ENCODE measurements around the gene PRDX5.

PRDX5 gene

DNA sequence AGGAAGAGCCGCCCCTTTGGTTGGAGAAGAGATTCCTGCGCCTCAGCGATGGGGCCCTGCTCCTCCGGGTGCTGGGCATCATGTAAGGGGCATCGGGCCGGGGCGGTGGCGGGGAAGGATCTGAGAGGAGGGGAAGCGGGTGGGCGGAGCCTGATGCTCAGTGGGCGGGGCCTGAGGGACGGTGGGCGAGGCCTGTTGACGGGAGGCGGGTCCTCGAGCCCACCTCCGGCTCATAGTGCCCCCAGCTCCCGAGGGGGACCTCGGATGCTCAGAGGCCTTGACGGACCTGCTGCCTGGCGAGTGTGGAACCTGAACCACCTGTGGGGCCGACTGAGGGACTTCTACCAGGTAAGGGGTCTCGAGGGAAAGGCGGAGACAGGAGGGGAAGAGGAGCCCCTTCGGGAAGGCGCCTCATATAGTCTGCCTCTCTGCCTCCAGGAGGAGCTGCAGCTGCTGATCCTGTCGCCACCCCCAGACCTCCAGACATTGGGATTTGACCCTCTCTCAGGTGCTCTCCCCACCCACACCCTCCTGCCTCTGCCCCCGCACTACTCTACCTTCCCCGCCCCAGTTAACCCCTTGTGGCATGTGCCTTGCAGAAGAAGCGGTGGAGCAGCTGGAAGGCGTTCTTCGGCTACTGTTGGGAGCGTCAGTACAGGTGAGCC lies 22.9 kb downstream of the PRDX5 start:
- CTCF ChIA-PET: interaction anchor here (0.8 to 10.9 kb wide), 9 partner anchors 9 to 136 kb away, joined by 3 to 154 read pairs (median 3); partner anchors contain the start of genes ESRRA, PLCB3, PRDX5 and RPS6KA4
- H3K9me3 ChIP-seq (ENCODE audit: control extremely low read depth in 1 of 5, control insufficient read depth in 4 of 5, insufficient read depth in 2 of 5, low read depth in 1 of 5, low read length in 4 of 5): no peaks in the 10 kb centered on the region
- peaks cover 5 to 51% (median 34%) of the 10 kb centered on the region in 4 experiments for H3K4me1 ChIP-seq (ENCODE audit: control extremely low read depth in 1 of 4, control insufficient read depth in 4 of 4, insufficient read depth in 4 of 4, low read length in 3 of 4)
- 20% methylated on average over 24 of the region's 33 CpGs for WGBS (ENCODE audit: insufficient coverage)
- peak overlapping the region; percentile 32 to 74 (median 57) for H3K4me3 ChIP-seq (ENCODE audit: control insufficient read depth in 1 of 7, extremely low read depth in 1 of 7, insufficient read depth in 4 of 7, low read depth in 2 of 7, low read length in 6 of 7)
- H3K27ac ChIP-seq (ENCODE audit: insufficient read depth in 1 of 2, low read depth in 1 of 2, low read length in 2 of 2, poor library complexity in 1 of 2, severe bottlenecking in 2 of 2): peak overlapping the region in 1 of 2 experiments; percentile 79
- POLR2A ChIA-PET: interaction anchor here (1.6 to 2.0 kb wide), 2 partner anchors 23 to 37 kb away, joined by 5 to 10 read pairs; partner anchors contain the start of genes PRDX5 and TRMT112
- peak in 2 of 3 donors; percentile 65 to 73 for DNase-seq
- H3K27me3 ChIP-seq (replicated peaks in 2 of 5; ENCODE audit: control insufficient read depth in 4 of 5, insufficient read depth in 5 of 5, low read length in 4 of 5): no peaks in the 10 kb centered on the region
- peaks cover 0 to 11% (median 4%) of the 10 kb centered on the region in 4 experiments for H3K36me3 ChIP-seq (ENCODE audit: control insufficient read depth in 4 of 4, insufficient read depth in 4 of 4, low read length in 3 of 4)

GRCh38 chr11:64341429-64341828 lies 23.5 kb downstream of the PRDX5 start:
- ChIA-PET POLR2A (interaction anchor here (1.6 to 2.0 kb wide), 2 partner anchors 24 to 37 kb away, joined by 5 to 10 read pairs; partner anchors contain the start of genes PRDX5 and TRMT112), CTCF (interaction anchor here (0.8 to 10.9 kb wide), 11 partner anchors 9 to 137 kb away, joined by 3 to 154 read pairs (median 3); partner anchors contain the start of genes ESRRA, PLCB3, PRDX5 and RPS6KA4)
- no peak for DNase-seq
- H3K9me3 ChIP-seq (ENCODE audit: control extremely low read depth in 1 of 5, control insufficient read depth in 4 of 5, insufficient read depth in 2 of 5, low read depth in 1 of 5, low read length in 4 of 5): no peaks in the 10 kb centered on the region
- peak overlapping the region in 3 of 7 experiments; percentile 57 to 74 (median 62) for H3K4me3 ChIP-seq (ENCODE audit: control insufficient read depth in 1 of 7, extremely low read depth in 1 of 7, insufficient read depth in 4 of 7, low read depth in 2 of 7, low read length in 6 of 7)
- peaks cover 0 to 11% (median 4%) of the 10 kb centered on the region in 4 experiments for H3K36me3 ChIP-seq (ENCODE audit: control insufficient read depth in 4 of 4, insufficient read depth in 4 of 4, low read length in 3 of 4)
- peaks cover 5 to 48% (median 34%) of the 10 kb centered on the region in 4 experiments for H3K4me1 ChIP-seq (ENCODE audit: control extremely low read depth in 1 of 4, control insufficient read depth in 4 of 4, insufficient read depth in 4 of 4, low read length in 3 of 4)
- H3K27me3 ChIP-seq (replicated peaks in 2 of 5; ENCODE audit: control insufficient read depth in 4 of 5, insufficient read depth in 5 of 5, low read length in 4 of 5): no peaks in the 10 kb centered on the region
- H3K27ac ChIP-seq (ENCODE audit: insufficient read depth in 1 of 2, low read depth in 1 of 2, low read length in 2 of 2, poor library complexity in 1 of 2, severe bottlenecking in 2 of 2): no peak overlapping the region
- WGBS (ENCODE audit: insufficient coverage): 96% methylated on average over 21 of the region's 21 CpGs

- ChIA-PET CTCF (interaction anchor here (0.9 to 10.9 kb wide), 9 partner anchors 10 to 382 kb away, joined by 3 to 154 read pairs (median 4); partner anchors contain the start of genes PLCB3, PRDX5, RPS6KA4 and TRMT112), POLR2A (interaction anchor here (0.6 to 1.0 kb wide), 3 partner anchors 13 to 401 kb away, joined by 3 to 4 read pairs (median 3); partner anchors contain the start of gene PRDX5)
- peaks cover 0 to 11% (median 4%) of the 10 kb centered on the region in 4 experiments for H3K36me3 ChIP-seq (ENCODE audit: control insufficient read depth in 4 of 4, insufficient read depth in 4 of 4, low read length in 3 of 4)
- peak overlapping the region in 3 of 7 experiments; percentile 4 to 62 (median 45) for H3K4me3 ChIP-seq (ENCODE audit: control insufficient read depth in 1 of 7, extremely low read depth in 1 of 7, insufficient read depth in 4 of 7, low read depth in 2 of 7, low read length in 6 of 7)
- 26% methylated on average over 43 of the region's 55 CpGs for WGBS (ENCODE audit: insufficient coverage)
- peak; percentile 88 to 93 (median 92) for DNase-seq
- H3K27me3 ChIP-seq (replicated peaks in 2 of 5; ENCODE audit: control insufficient read depth in 4 of 5, insufficient read depth in 5 of 5, low read length in 4 of 5): no peaks in the 10 kb centered on the region
- H3K27ac ChIP-seq (ENCODE audit: insufficient read depth in 1 of 2, low read depth in 1 of 2, low read length in 2 of 2, poor library complexity in 1 of 2, severe bottlenecking in 2 of 2): peak overlapping the region in 1 of 2 experiments; percentile 58
- H3K4me1 ChIP-seq (ENCODE audit: control extremely low read depth in 1 of 4, control insufficient read depth in 4 of 4, insufficient read depth in 4 of 4, low read length in 3 of 4): peaks cover 5 to 44% (median 35%) of the 10 kb centered on the region in 4 experiments
- no peaks in the 10 kb centered on the region for H3K9me3 ChIP-seq (ENCODE audit: control extremely low read depth in 1 of 5, control insufficient read depth in 4 of 5, insufficient read depth in 2 of 5, low read depth in 1 of 5, low read length in 4 of 5)
Measured at GRCh38 chr11:64341851-64342791, 24.2 kb downstream of the PRDX5 start.

- Histone ChIP-seq H3K9me3 (ENCODE audit: control extremely low read depth in 1 of 5, control insufficient read depth in 4 of 5, insufficient read depth in 2 of 5, low read depth in 1 of 5, low read length in 4 of 5) (no peaks in the 10 kb centered on the region), H3K4me3 (ENCODE audit: control insufficient read depth in 1 of 7, extremely low read depth in 1 of 7, insufficient read depth in 4 of 7, low read depth in 2 of 7, low read length in 6 of 7) (no peak overlapping the region), H3K36me3 (ENCODE audit: control insufficient read depth in 4 of 4, insufficient read depth in 4 of 4, low read length in 3 of 4) (peaks cover 0 to 11% (median 4%) of the 10 kb centered on the region in 4 experiments), H3K27ac (ENCODE audit: insufficient read depth in 1 of 2, low read depth in 1 of 2, low read length in 2 of 2, poor library complexity in 1 of 2, severe bottlenecking in 2 of 2) (no peak overlapping the region), H3K27me3 (replicated peaks in 2 of 5; ENCODE audit: control insufficient read depth in 4 of 5, insufficient read depth in 5 of 5, low read length in 4 of 5) (no peaks in the 10 kb centered on the region), H3K4me1 (ENCODE audit: control extremely low read depth in 1 of 4, control insufficient read depth in 4 of 4, insufficient read depth in 4 of 4, low read length in 3 of 4) (peaks cover 5 to 48% (median 36%) of the 10 kb centered on the region in 4 experiments)
- ChIA-PET POLR2A (interaction anchor here (0.9 to 1.0 kb wide), 2 partner anchors 12 to 25 kb away, joined by 3 to 4 read pairs; partner anchors contain the start of gene PRDX5), CTCF (interaction anchor here (0.9 to 10.9 kb wide), 9 partner anchors 8 to 381 kb away, joined by 3 to 154 read pairs (median 4); partner anchors contain the start of genes PRDX5, RPS6KA4 and TRMT112)
- no peak for DNase-seq
- WGBS (ENCODE audit: insufficient coverage): 94% methylated on average over 23 of the region's 29 CpGs
Measured at GRCh38 chr11:64342869-64343745, 25.2 kb downstream of the PRDX5 start.

DNA sequence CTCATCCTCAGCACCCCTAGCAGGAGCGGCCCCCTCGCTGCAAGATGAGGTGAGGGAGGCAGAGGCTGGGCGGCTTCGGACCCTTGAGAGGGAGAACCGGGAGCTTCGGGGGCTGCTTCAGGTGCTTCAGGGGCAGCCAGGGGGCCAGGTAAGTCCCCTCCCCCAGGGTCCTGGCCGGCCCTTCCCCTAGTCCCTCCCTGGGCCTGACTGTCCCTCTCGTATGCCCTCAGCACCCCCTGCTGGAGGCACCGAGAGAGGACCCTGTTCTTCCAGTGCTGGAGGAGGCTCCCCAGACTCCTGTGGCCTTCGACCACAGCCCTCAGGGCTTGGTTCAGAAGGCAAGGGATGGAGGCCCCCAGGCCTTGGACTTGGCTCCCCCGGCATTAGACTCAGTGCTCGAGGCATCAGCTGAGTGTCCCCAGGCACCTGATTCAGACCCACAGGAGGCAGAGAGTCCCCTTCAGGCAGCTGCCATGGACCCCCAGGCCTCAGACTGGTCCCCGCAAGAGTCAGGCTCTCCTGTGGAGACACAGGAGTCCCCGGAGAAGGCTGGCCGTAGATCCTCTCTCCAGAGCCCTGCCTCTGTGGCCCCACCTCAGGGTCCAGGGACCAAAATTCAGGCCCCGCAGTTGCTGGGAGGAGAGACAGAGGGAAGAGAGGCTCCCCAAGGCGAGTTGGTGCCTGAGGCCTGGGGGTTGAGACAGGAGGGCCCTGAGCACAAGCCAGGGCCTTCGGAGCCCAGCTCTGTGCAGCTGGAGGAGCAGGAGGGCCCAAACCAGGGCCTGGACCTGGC lies 26.0 kb downstream of the PRDX5 start:
- H3K9me3 ChIP-seq (ENCODE audit: control extremely low read depth in 1 of 5, control insufficient read depth in 4 of 5, insufficient read depth in 2 of 5, low read depth in 1 of 5, low read length in 4 of 5): no peaks in the 10 kb centered on the region
- H3K27me3 ChIP-seq (replicated peaks in 2 of 5; ENCODE audit: control insufficient read depth in 4 of 5, insufficient read depth in 5 of 5, low read length in 4 of 5): no peaks in the 10 kb centered on the region
- ChIA-PET POLR2A (no interaction called here), CTCF (interaction anchor here (1.6 to 10.9 kb wide), 5 partner anchors 8 to 27 kb away, joined by 4 to 154 read pairs (median 15); partner anchors contain the start of genes PRDX5, RPS6KA4 and TRMT112)
- H3K36me3 ChIP-seq (ENCODE audit: control insufficient read depth in 4 of 4, insufficient read depth in 4 of 4, low read length in 3 of 4): peaks cover 0 to 11% (median 4%) of the 10 kb centered on the region in 4 experiments
- H3K4me3 ChIP-seq (ENCODE audit: control insufficient read depth in 1 of 7, extremely low read depth in 1 of 7, insufficient read depth in 4 of 7, low read depth in 2 of 7, low read length in 6 of 7): no peak overlapping the region
- peaks cover 4 to 48% (median 36%) of the 10 kb centered on the region in 4 experiments for H3K4me1 ChIP-seq (ENCODE audit: control extremely low read depth in 1 of 4, control insufficient read depth in 4 of 4, insufficient read depth in 4 of 4, low read length in 3 of 4)
- WGBS (ENCODE audit: insufficient coverage): 91% methylated on average over 15 of the region's 18 CpGs
- no peak overlapping the region for H3K27ac ChIP-seq (ENCODE audit: insufficient read depth in 1 of 2, low read depth in 1 of 2, low read length in 2 of 2, poor library complexity in 1 of 2, severe bottlenecking in 2 of 2)
- no peak for DNase-seq
